Right lobe of liver (tissue), 6 donors: ENCODE results near the gene ASCC3. TPM values are rescaled to one million over a fixed set of nuclear protein-coding genes. Genes with fewer than 3 reads are reported as not detected.

Experiments
- ATAC-seq, 4 donors: fragments of 200-7000 bp; cut with Tn5 transposase; one replicate each; pipeline ENCODE4 v1.9.1; 2020; ENCODE audit warnings: mild to moderate bottlenecking in 4 of 4, moderate library complexity in 4 of 4
- DNase-seq, 3 donors: peaks; one replicate each; pipeline ENCODE4 v3.0.0-alpha.2; 2020
- H3K27ac ChIP-seq, 3 donors: fragments of 200-600 bp; one replicate each; pipeline ENCODE4 v1.8.0; 2022
- H3K27me3 ChIP-seq, 2 donors: fragments of 200-600 bp; one replicate each; pipeline ENCODE4 v1.8.0; 2022
- H3K36me3 ChIP-seq, 4 donors: fragments of 200-600 bp; sonication (generic) in 1 of 4; one replicate each; pipeline versions ENCODE4 v1.5.1 to v1.8.0; 2017 to 2022; ENCODE audit warnings: control low read depth in 1 of 4
- H3K4me1 ChIP-seq, 4 donors: fragments of 200-600 bp; sonication (generic) in 1 of 4; one replicate each; pipeline versions ENCODE4 v1.5.1 to v1.8.0; 2017 to 2022; ENCODE audit warnings: control low read depth in 1 of 4
- H3K4me3 ChIP-seq, 3 donors: fragments of 200-600 bp; one replicate each; pipeline ENCODE4 v1.8.0; 2022
- H3K9me3 ChIP-seq, 4 donors: fragments of 200-600 bp; sonication (generic) in 1 of 4; one replicate each; pipeline versions ENCODE4 v1.5.1 to v1.8.0; 2017 to 2022; ENCODE audit warnings: control low read depth in 1 of 4
- POLR2A ChIP-seq: fragments of 450-650 bp; IDR thresholded peaks from one replicate; pipeline ENCODE4 v1.6.1; 2017; ENCODE audit warnings: antibody characterized with exemption, mild to moderate bottlenecking
- WGBS: methylation state at CpG from one replicate; pipeline ENCODE4 v1.1.6; 2018; ENCODE audit warnings: low coverage, low lambda C conversion rate; ENCODE audit not compliant: insufficient coverage; ENCODE audit errors: missing lambda C conversion rate; 5-methylcytosine and 5-hydroxymethylcytosine counted together
- intact Hi-C, 2 donors: fragments of 100-400 bp; cut with DNase I; formaldehyde crosslinking; loops; one replicate each; pipeline versions ENCODE4 v1.11.2 to v1.14.1; 2022
- total RNA-seq, 6 experiments: library from RNA; depleted of rRNA in 2 of 6; stranded (reverse); fragments of >200 nt in 2 of 6; fragmentation: NEBNext Ultra II Directional in 3 of 6; extraction: Animal tissue kit (Norgen Biotek cat#: 25700) in 3 of 6; gene quantifications; one replicate each; pipeline versions ENCODE4 v1.1.0 to v1.2.4, GENCODE V29; 2016 to 2023
- TF ChIP-seq, protein P1 (sequence below), 4 donors: fragments of 200-600 bp in 3 of 4; fragments of 450-650 bp in 1 of 4; IDR thresholded peaks; one replicate each; pipeline versions ENCODE4 v1.5.1 to v1.8.0; 2016 to 2022; ENCODE audit warnings: antibody characterized with exemption in 4 of 4, mild to moderate bottlenecking in 2 of 4
- donor health status: DM: no; HTN: yes; CAD: no.
- donor health status: DM: no; HTN: no; CAD: no.
- donor health status: DM: no; HTN: no; CAD: no.
- donor health status: DM: no; HTN: yes; CAD: no.
- donor health status: DM: no; HTN: yes; CAD: no.

Gene ASCC3
- total RNA-seq, 6 experiments from 2014 or later: 17.0 to 28.2 (median 24.9) TPM

DNA sequence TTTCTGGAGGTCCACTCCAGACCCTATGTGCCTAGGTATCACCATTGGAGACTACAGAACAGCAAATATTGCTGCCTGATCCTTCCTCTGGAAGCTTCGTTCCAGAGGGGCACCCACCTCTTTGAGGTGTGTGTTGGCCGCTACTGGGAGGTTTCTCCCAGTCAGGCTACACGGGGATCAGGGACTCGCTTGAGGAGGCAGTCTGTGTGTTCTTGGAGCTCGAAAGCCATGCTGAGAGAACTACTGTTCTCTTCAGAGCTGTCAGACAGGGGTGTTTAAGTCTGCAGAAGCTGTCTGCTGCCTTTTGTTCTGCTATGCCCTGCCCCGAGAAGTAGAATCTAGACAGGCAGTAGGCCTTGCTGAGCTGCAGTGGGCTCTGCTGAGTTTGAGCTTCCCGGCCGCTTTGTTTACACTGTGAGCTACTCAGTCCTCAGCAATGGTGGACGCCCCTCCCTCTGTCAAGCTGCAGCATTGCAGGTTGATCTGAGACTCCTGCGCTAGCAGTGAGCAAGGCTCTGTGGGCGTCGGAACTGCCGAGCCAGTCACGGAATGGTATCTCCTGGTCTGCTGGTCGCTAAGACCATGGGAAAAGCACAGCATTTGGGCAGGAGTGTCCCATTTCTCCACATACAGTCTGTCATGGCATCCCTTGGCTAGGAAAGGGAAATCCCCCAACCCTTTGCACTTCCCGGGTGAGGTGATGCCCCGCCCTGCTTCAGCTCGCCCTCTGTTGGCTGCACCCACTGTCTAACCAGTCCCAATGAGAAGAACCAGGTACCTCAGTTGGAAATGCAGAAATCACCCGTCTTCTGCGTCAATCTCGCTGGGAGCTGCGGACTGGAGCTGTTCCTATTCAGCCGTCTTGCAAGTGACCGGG lies 32.5 kb upstream of the ASCC3 start:
- no peaks in the 10 kb centered on the region for H3K27me3 ChIP-seq
- intact Hi-C loops: no loop called here
- H3K36me3 ChIP-seq: no peaks in the 10 kb centered on the region
- WGBS: 89% methylated on average over 8 of the region's 24 CpGs
- ATAC-seq (no peak), DNase-seq (no peak)
- H3K4me1 ChIP-seq: no peaks in the 10 kb centered on the region
- no peak overlapping the region for H3K27ac ChIP-seq
- no peak for TF ChIP-seq POLR2A
- TF ChIP-seq, protein P1, sequence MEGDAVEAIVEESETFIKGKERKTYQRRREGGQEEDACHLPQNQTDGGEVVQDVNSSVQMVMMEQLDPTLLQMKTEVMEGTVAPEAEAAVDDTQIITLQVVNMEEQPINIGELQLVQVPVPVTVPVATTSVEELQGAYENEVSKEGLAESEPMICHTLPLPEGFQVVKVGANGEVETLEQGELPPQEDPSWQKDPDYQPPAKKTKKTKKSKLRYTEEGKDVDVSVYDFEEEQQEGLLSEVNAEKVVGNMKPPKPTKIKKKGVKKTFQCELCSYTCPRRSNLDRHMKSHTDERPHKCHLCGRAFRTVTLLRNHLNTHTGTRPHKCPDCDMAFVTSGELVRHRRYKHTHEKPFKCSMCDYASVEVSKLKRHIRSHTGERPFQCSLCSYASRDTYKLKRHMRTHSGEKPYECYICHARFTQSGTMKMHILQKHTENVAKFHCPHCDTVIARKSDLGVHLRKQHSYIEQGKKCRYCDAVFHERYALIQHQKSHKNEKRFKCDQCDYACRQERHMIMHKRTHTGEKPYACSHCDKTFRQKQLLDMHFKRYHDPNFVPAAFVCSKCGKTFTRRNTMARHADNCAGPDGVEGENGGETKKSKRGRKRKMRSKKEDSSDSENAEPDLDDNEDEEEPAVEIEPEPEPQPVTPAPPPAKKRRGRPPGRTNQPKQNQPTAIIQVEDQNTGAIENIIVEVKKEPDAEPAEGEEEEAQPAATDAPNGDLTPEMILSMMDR (IDR thresholded peaks at IDR 0.05): no peak
- H3K9me3 ChIP-seq: no peaks in the 10 kb centered on the region
- no peak overlapping the region for H3K4me3 ChIP-seq

DNA sequence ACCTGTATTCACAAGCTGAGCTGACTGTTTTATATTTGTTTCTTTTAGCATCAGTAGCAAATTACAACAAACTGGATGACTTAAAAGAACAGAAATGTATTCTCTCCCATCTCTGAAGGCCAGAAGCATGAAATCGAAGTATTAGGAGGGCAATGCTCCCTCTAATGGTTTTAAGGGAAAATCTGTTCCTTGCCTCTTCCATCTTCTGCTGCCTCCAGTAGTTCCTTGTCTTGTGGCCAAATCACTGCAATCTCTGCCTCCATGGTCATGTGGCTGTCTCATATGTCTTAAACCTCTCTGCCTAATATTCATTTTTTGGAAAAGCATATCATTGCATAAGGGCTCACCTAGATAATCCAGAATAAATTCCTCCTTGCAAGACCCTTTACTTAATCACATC lies 25.2 kb upstream of the ASCC3 start:
- no peaks in the 10 kb centered on the region for H3K27me3 ChIP-seq
- 46% methylated on average over 1 of the region's 1 CpG for WGBS
- peaks cover 0 to 8% (median 0%) of the 10 kb centered on the region in 4 donors for H3K4me1 ChIP-seq
- no peak overlapping the region for H3K27ac ChIP-seq
- intact Hi-C loops: no loop called here
- TF ChIP-seq POLR2A: no peak
- TF ChIP-seq, protein P1 (IDR thresholded peaks at IDR 0.05): no peak
- no peaks in the 10 kb centered on the region for H3K9me3 ChIP-seq
- no peak overlapping the region for H3K4me3 ChIP-seq
- DNase-seq (no peak), ATAC-seq (no peak)
- H3K36me3 ChIP-seq: no peaks in the 10 kb centered on the region

DNA sequence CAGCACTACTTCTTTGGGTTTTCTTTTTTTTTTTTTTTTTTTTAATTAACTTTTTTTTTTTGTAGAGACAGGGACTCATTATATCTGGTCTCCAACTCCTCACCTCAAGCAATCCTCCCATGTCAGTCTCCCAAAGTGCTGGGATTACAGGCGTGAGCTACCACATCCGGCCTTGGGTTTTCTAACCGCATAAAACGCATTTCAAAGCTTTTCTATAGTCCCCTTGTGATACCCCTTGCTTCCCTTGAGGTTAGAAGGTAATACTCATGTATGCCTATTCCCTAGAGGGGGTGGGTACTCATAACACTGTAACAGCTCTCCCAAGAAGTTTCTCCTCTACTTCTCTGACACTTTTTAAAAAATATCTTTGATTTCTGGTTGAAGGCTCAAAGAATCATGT lies 23.9 kb upstream of the ASCC3 start:
- 90% methylated on average over 4 of the region's 4 CpGs for WGBS
- Histone ChIP-seq H3K27ac (no peak overlapping the region), H3K4me3 (no peak overlapping the region), H3K9me3 (no peaks in the 10 kb centered on the region), H3K36me3 (no peaks in the 10 kb centered on the region), H3K4me1 (peaks cover 0 to 14% (median 0%) of the 10 kb centered on the region in 4 donors), H3K27me3 (no peaks in the 10 kb centered on the region)
- no peak for ATAC-seq
- intact Hi-C loops: no loop called here
- no peak for DNase-seq
- TF ChIP-seq POLR2A: no peak
- TF ChIP-seq, protein P1 (IDR thresholded peaks at IDR 0.05): no peak

DNA sequence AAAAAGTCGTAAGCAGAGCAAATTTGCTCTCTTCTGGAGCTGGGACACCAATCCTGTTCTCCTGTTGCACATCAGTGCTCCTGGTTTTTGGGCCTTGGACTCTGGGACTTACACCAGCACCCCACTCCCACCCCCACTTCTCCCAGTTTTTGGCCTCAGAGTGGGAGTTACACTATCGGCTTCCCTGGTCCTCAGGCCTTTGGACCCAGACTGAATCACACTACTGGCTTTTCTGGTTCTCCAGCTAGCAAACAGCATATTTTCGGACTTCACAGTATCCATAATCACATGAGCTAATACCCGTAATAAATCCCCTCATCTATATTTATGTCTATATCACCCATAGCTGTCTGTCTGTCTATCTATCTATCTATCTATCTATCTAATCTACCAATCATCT lies 23.2 kb upstream of the ASCC3 start:
- WGBS: 69% methylated on average over 3 of the region's 4 CpGs

More for the DNA sequence above, 23.2 kb upstream of the ASCC3 start:
- DNase-seq (no peak), ATAC-seq (no peak)
- TF ChIP-seq POLR2A: no peak
- TF ChIP-seq, protein P1 (IDR thresholded peaks at IDR 0.05): no peak
- intact Hi-C loops: no loop called here
- no peaks in the 10 kb centered on the region for H3K9me3 ChIP-seq
- H3K36me3 ChIP-seq: no peaks in the 10 kb centered on the region
- H3K27ac ChIP-seq: no peak overlapping the region
- H3K27me3 ChIP-seq: no peaks in the 10 kb centered on the region
- no peak overlapping the region for H3K4me3 ChIP-seq
- peaks cover 0 to 14% (median 0%) of the 10 kb centered on the region in 4 donors for H3K4me1 ChIP-seq
